ENCODE results near the gene GBF1. TPM values are rescaled to one million over a fixed set of nuclear protein-coding genes. Genes with fewer than 3 reads are reported as not detected.
A peak's percentile ranks its signal among the peaks of the same experiment; 100 is the strongest.

Gene GBF1
- total and polyA plus RNA-seq, 2 of the 13 experiments (the other 11 are each of a cell fraction or from before 2014, with no cell fraction given) = 17.1 to 21.9 TPM

GRCh38 chr10:102229810-102230263, 15.5 kb upstream of the GBF1 start (continued):
- 0 out of 2 replicates have a peak, but pooled peaks have one; percentile 31 for TF ChIP-seq ARID5B (CRISPR knock-in tag; IDR thresholded peaks at IDR 0.05)
- TF ChIP-seq ZSCAN25 (CRISPR knock-in tag; IDR thresholded peaks at IDR 0.05) = no peak
- TF ChIP-seq UBTF (CRISPR knock-in tag; IDR thresholded peaks at IDR 0.05) = peak; percentile 51
- TF ChIP-seq LRRFIP1 (CRISPR knock-in tag; conservative IDR thresholded peaks at IDR 0.05) = no peak
- peak; percentile 81 for TF ChIP-seq ZNF883 (CRISPR knock-in tag; IDR thresholded peaks at IDR 0.05; ENCODE audit: not compliant biosample characterization)
- 0 out of 2 replicates have a peak, but pooled peaks have one; percentile 14 for TF ChIP-seq RXRB (CRISPR knock-in tag; IDR thresholded peaks at IDR 0.05; ENCODE audit: borderline replicate concordance)
- TF ChIP-seq ZKSCAN1 (IDR thresholded peaks at IDR 0.05; ENCODE audit: low read length) = no peak
- TF ChIP-seq ZNF383 (CRISPR knock-in tag; IDR thresholded peaks at IDR 0.05; ENCODE audit: borderline replicate concordance) = 0 out of 2 replicates have a peak, but pooled peaks have one; percentile 24
- peak; percentile 75 for TF ChIP-seq KDM2A (CRISPR knock-in tag; IDR thresholded peaks at IDR 0.05; ENCODE audit: borderline replicate concordance, low read depth)
- 0 out of 2 replicates have a peak, but pooled peaks have one; percentile 63 for TF ChIP-seq ZNF431 (CRISPR knock-in tag; IDR thresholded peaks at IDR 0.05; ENCODE audit: borderline replicate concordance, low read depth)
- peak; percentile 29; the same call in 1 of the 2 replicates for TF ChIP-seq HDAC1 (CRISPR knock-in tag; IDR thresholded peaks at IDR 0.05)
- peak; percentile 51; the same call in 1 of the 2 replicates for TF ChIP-seq GMEB1 (CRISPR knock-in tag; IDR thresholded peaks at IDR 0.05; ENCODE audit: borderline replicate concordance)
- peak; percentile 44; the same call in 1 of the 2 replicates for TF ChIP-seq ZGPAT (CRISPR knock-in tag; IDR thresholded peaks at IDR 0.05)
- peak; percentile 61; the same call in 1 of the 2 replicates for TF ChIP-seq TFDP1 (CRISPR knock-in tag; IDR thresholded peaks at IDR 0.05; ENCODE audit: borderline replicate concordance)
- 0 out of 2 replicates have a peak, but pooled peaks have one; percentile 50 for TF ChIP-seq TSC22D2 (CRISPR knock-in tag; IDR thresholded peaks at IDR 0.05; ENCODE audit: borderline replicate concordance)
